NCI-H1930 (cell line): ENCODE data around the gene SLC25A21.
A peak's percentile ranks its signal among the peaks of the same experiment; 100 is the strongest.

ENCODE experiments used
- DNase-seq, 2 experiments: peaks; one replicate each; lab custom pipeline; 2025; lab: John Stamatoyannopoulos, UW

SLC25A21 gene

GRCh38 chr14:36647824-36648753 lies 524.3 kb downstream of the SLC25A21 start:
- DNase-seq = peak; percentile 56 to 62

DNA sequence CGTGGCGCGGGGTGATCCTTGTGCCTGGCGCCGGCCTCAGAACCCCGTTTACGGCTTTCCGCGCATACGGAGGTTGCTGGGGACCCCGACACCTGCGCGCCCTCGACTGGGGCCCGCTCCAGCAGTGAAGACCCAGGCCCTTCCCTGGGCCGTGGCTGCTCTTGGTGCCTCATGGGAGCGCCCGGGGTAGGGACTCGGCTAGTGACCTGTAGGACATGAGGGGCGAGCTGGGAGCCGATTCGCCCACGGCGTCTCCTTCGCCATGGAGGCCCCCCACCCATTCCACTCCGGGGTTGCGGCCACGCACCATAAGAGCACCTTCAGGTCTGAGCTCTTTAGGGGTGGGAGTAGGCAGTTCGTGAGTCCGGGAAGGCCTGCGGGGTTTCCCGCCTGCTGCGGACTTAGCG lies 525.0 kb downstream of the SLC25A21 start:
- DNase-seq = no peak

GRCh38 chr14:36646664-36647416 lies 525.6 kb downstream of the SLC25A21 start:
- DNase-seq = peak in 1 of 2 experiments; percentile 54

GRCh38 chr14:36633580-36633979 lies 538.8 kb downstream of the SLC25A21 start:
- no peak for DNase-seq
